Esophagus (tissue), 2 donors: ENCODE results near the gene TMEM178A. TPM values are rescaled to one million over a fixed set of nuclear protein-coding genes. Genes with fewer than 3 reads are reported as not detected.
"Not testable (repeated sequence)": the region's sequence is repeated elsewhere in the genome, so short reads cannot be mapped to it uniquely, and the experiment has no call there.

Experiments
- H3K27ac ChIP-seq, 2 donors: one replicate each; pipeline ENCODE4 v1.5.1; 2013; ENCODE audit warnings: low read depth in 2 of 2, mild to moderate bottlenecking in 2 of 2, inconsistent platforms in 1 of 2, low read length in 1 of 2, moderate library complexity in 1 of 2
- H3K27me3 ChIP-seq, 2 donors: one replicate each; pipeline ENCODE4 v1.6.1; 2013; ENCODE audit warnings: low read length in 2 of 2, control low read depth in 1 of 2, mild to moderate bottlenecking in 1 of 2; ENCODE audit not compliant: insufficient read depth in 2 of 2, control insufficient read depth in 1 of 2
- H3K36me3 ChIP-seq, 2 donors: one replicate each; pipeline ENCODE4 v1.6.1; 2013; ENCODE audit warnings: low read length in 1 of 2; ENCODE audit not compliant: control insufficient read depth in 2 of 2, insufficient read depth in 2 of 2
- H3K4me1 ChIP-seq, 2 donors: one replicate each; pipeline ENCODE4 v1.6.1; 2013; ENCODE audit warnings: low read length in 1 of 2; ENCODE audit not compliant: control insufficient read depth in 2 of 2, insufficient read depth in 2 of 2
- H3K4me3 ChIP-seq, 2 donors: one replicate each; pipeline ENCODE4 v1.5.1; 2013; ENCODE audit warnings: low read length in 2 of 2, mild to moderate bottlenecking in 2 of 2, low read depth in 1 of 2, moderate library complexity in 1 of 2
- H3K9me3 ChIP-seq, 2 donors: one replicate each; pipeline ENCODE4 v1.6.1; 2013; ENCODE audit warnings: mild to moderate bottlenecking in 2 of 2, low read depth in 1 of 2, low read length in 1 of 2, moderate library complexity in 1 of 2; ENCODE audit not compliant: control insufficient read depth in 2 of 2, insufficient read depth in 1 of 2
- WGBS, 2 donors: extraction: QIAGEN DNeasy Blood & Tissue Kit; methylation state at CpG; one replicate each; pipeline ENCODE4 v1.1.7; 2013; 5-methylcytosine and 5-hydroxymethylcytosine counted together
- polyA plus RNA-seq, 2 donors: library from polyadenylated mRNA; stranded (reverse); fragments of 200-250 nt; gene quantifications; one replicate each; pipeline ENCODE4 v1.2.3, GENCODE V29; 2013
- donor health status: healthy with polysubstance abuse.
- donor health status: Bipolar disorder and iron deficiency.

TMEM178A gene
- polyA plus RNA-seq, 2 donors: 0.53 to 1.1 TPM

DNA sequence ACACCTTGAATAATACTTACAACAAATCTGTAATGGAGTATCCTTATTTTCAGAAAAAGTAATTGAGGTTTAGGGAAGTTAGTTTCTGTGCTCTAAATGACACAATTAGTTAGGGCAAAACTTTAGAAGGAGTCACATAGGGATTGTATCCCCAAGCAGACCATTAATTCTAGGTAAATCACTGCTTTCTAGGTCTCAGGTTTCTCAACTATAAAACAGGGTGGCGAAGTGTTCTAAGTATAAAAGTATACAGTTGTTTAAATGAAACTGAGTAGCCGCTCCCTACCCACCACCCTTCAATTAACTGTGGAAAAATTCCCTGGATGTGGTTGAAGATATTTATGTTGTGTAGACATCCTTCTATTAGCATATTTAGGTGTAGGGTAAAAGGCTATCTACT lies 19.9 kb upstream of the TMEM178A start:
- Histone ChIP-seq H3K27ac (no peak overlapping the region), H3K27me3 (no peaks in the 10 kb centered on the region), H3K4me3 (no peak overlapping the region), H3K4me1 (no peaks in the 10 kb centered on the region), H3K9me3 (no peaks in the 10 kb centered on the region), H3K36me3 (no peaks in the 10 kb centered on the region)
- 95 to 97% methylated on average over 2 of the region's 2 CpGs for WGBS, 2 donors

DNA sequence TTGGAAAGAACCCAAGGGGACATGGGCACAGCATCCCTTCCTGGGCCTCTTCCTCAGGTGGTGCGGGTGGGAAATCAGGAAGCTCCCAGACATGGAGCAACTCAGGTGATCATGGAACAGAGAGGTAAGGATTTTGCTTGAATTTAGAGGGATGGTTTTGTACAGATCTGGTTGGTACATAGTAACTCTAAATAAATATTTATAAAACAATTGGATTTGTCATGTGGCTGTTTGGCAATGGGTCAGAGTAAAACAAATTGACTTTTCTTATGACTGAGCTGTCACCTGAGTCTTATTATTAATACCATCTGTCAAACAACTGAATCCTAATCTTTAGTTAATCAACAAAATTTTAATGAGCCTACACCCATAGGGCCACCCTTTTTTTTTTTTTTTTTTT lies 19.4 kb upstream of the TMEM178A start:
- no peak overlapping the region for H3K4me3 ChIP-seq
- WGBS, 2 donors: 94 to 98% methylated on average over 1 of the region's 1 CpG

DNA sequence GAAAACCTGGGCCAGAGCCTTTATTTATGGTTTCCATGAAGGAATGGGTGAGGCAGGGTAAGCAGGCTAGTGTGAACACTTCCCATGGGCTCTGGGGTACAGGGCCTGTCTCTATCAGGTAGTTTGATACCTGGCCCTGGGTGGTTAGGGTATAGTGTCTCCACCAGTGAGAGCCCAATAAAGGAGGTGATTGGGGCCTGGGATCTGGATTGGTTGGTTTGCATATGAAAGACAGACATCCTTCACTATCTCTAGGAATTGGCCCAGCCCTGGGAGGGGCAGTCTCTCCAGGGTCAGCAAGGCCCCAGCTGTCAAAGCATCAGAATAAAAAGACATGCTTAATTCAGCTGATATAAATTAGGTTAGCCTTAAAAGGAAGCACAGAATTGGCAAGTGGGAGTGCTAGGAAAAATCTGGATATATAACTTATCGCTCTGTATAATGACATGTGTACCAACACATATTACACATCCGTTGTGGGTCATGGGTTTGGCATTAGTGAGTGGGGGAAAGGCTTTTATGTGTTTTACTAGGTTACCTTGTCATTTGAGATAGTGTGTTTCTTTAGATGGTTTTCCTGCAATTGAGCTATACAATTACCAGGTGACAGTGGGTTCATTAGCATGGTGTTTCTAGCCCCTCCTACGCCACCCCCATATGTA lies 18.5 kb upstream of the TMEM178A start:
- H3K27me3 ChIP-seq: no peaks in the 10 kb centered on the region
- H3K9me3 ChIP-seq: no peaks in the 10 kb centered on the region
- no peak overlapping the region for H3K27ac ChIP-seq
- WGBS, 2 donors: 90 to 93% methylated on average over 3 of the region's 3 CpGs
- no peak overlapping the region for H3K4me3 ChIP-seq
- no peaks in the 10 kb centered on the region for H3K4me1 ChIP-seq
- no peaks in the 10 kb centered on the region for H3K36me3 ChIP-seq

More for the DNA sequence above, 19.4 kb upstream of the TMEM178A start:
- Histone ChIP-seq H3K27me3 (no peaks in the 10 kb centered on the region), H3K9me3 (no peaks in the 10 kb centered on the region), H3K27ac (no peak overlapping the region), H3K4me1 (no peaks in the 10 kb centered on the region), H3K36me3 (no peaks in the 10 kb centered on the region)

DNA sequence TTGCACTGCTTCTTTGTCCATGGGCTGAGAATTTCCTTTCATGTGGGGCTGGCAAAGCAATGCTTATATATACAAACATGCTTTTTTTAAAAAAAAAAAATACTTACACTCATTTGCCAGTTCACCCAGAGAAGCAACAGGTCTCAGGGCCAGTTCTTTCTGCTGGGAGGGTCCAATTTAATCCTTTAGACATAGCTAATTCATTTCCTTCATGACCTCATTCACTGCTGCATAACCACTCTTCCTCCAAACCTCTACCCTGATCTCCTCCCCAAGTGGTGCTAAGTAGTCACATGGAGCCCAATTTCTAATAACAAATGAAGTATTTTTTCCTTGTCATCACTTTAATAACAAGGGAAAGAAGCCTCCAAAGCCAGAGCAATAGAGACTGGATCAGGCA lies 17.1 kb upstream of the TMEM178A start:
- H3K36me3 ChIP-seq: no peaks in the 10 kb centered on the region
- H3K9me3 ChIP-seq: no peaks in the 10 kb centered on the region
- H3K4me3 ChIP-seq: no peak overlapping the region
- no peaks in the 10 kb centered on the region for H3K27me3 ChIP-seq
- H3K4me1 ChIP-seq: no peaks in the 10 kb centered on the region
- H3K27ac ChIP-seq: no peak overlapping the region

DNA sequence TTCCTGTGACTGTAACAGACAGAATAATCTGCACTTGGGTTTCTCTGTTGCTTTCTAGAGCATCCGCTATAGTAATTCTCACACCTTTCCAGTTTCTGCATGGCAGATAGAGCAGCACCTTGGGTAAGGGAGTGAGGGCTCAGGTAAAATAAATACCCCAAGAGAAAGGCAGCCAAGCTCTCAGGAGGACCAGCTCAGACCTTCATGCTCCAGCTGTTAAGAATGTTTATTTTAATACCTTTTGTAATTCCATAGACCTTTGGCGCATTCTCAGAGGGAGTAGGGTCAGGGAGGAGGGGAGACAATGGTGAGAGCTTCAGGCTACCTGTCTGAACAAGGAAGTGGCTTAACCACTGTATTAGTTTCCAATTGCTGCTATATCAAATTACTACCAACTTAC lies 16.2 kb upstream of the TMEM178A start:
- Histone ChIP-seq H3K4me1 (no peaks in the 10 kb centered on the region), H3K9me3 (no peaks in the 10 kb centered on the region), H3K4me3 (no peak overlapping the region), H3K36me3 (no peaks in the 10 kb centered on the region), H3K27ac (no peak overlapping the region), H3K27me3 (no peaks in the 10 kb centered on the region)
- WGBS, 2 donors: 87 to 97% methylated on average over 2 of the region's 2 CpGs

DNA sequence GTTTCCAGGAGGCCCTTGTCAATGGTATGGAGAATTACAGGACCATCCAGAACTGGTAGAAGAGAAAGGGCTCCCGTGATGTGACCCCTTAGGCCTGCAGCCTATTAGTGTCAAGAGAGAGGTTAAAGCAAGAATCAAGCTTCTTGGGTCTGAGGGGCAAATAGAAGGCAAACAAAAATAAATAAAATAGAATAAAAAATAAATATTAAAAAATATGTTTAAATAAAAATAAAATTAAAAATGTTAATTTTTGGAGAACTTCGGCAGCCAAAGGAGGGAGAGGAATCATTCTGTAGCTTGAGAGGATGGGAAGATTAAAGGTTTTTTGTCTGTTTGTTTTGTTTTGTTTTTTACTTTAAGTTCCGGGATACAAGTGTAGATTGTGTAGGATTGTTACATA lies 15.2 kb upstream of the TMEM178A start:
- Histone ChIP-seq H3K36me3 (no peaks in the 10 kb centered on the region), H3K4me1 (no peaks in the 10 kb centered on the region), H3K9me3 (no peaks in the 10 kb centered on the region), H3K27me3 (no peaks in the 10 kb centered on the region), H3K4me3 (no peak overlapping the region), H3K27ac (no peak overlapping the region)
- 93 to 96% methylated on average over 3 of the region's 3 CpGs for WGBS, 2 donors

DNA sequence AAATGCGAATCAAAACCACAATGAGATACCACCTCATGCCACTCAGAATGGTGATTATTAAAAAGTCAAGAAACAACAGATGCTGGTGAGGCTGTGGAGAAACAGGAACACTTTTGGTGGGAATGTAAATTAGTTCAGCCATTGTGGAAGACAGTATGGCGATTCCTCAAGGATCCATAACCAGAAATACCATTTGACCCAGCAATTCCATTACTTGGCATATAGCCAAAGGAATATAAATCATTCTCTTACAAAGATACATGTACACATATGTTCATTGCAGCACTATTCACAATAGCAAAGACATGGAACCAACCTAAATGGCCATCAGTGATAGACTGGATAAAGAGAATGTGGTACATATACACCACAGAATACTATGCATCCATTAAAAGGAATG lies 9.5 kb upstream of the TMEM178A start:
- 91 to 95% methylated on average over 2 of the region's 2 CpGs for WGBS, 2 donors
- H3K4me3 ChIP-seq, H3K9me3 ChIP-seq, H3K27me3 ChIP-seq, H3K36me3 ChIP-seq, H3K27ac ChIP-seq, H3K4me1 ChIP-seq: not testable (repeated sequence)

DNA sequence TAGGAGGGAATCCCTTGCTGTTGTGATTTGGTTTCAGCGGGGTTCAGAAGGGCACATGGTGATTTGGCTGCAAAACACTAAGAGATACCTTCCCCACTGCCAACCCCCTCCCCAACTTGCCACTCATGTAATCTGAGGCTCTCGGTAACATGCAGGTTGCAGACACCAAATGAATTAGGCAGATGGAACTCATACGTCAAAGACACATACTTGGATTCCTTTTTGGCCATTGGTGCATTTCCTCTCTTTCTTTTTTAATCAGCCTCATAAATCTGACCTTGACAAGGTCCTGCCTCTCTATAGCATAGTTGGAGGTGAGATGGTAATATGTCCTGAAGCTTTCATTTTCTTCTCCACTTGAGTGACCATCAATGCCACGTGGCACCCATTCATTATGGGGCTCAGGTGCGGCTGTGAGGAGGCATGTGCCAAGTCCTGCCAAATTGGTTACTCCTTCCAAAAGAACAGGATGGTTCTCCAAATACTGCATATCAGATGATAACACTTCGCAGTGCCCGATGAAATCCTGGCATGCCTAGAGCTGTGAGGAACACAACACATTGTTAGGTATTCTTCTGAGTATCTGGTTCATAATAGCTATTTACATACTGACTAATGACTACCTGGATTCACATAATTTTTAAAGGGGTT lies 8.3 kb upstream of the TMEM178A start:
- no peak overlapping the region for H3K4me3 ChIP-seq
- H3K9me3 ChIP-seq: no peaks in the 10 kb centered on the region
- no peaks in the 10 kb centered on the region for H3K36me3 ChIP-seq
- no peaks in the 10 kb centered on the region for H3K4me1 ChIP-seq
- H3K27me3 ChIP-seq: no peaks in the 10 kb centered on the region
- WGBS, 2 donors: 61 to 63% methylated on average over 7 of the region's 7 CpGs
- no peak overlapping the region for H3K27ac ChIP-seq

DNA sequence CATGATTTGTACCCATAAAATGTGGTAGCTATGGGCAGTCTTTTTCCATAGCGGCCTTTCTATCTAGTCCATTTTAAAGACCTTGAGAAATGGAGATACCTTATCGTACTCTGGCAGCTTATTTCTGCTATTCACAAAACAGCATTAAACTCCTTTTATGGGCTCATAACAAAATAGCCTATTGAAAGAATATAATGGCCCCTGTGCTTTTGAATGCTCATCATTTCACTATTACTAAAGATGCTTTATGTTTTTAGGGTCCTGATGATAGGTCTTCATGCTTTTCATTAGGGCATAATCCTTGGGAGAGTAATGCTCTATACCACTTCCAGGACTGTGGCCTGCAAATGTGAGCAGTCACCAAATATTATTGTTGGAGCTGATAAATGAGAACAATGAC lies 7.3 kb upstream of the TMEM178A start:
- H3K27ac ChIP-seq: no peak overlapping the region
- no peaks in the 10 kb centered on the region for H3K36me3 ChIP-seq
- H3K4me3 ChIP-seq: no peak overlapping the region
- no peaks in the 10 kb centered on the region for H3K4me1 ChIP-seq
- H3K9me3 ChIP-seq: no peaks in the 10 kb centered on the region
- no peaks in the 10 kb centered on the region for H3K27me3 ChIP-seq
- WGBS, 2 donors: 85 to 86% methylated on average over 2 of the region's 2 CpGs
